Left ventricle myocardium inferior (tissue), 1 donor: Measurements from ENCODE around the gene STXBP2. TPM values are rescaled to one million over a fixed set of nuclear protein-coding genes. Genes with fewer than 3 reads are reported as not detected.

ENCODE experiments used
- DNase-seq: peaks from one replicate; pipeline ENCODE4 v3.0.0-alpha.2; 2020
- H3K27ac ChIP-seq: fragments of 200-600 bp; replicated peaks from 2 replicates; pipeline ENCODE4 v1.8.0; 2021
- H3K27me3 ChIP-seq: fragments of 200-600 bp; 2 replicates; pipeline ENCODE4 v1.8.0; 2021; ENCODE audit warnings: low read depth
- H3K36me3 ChIP-seq: fragments of 200-600 bp; 2 replicates; pipeline ENCODE4 v1.8.0; 2021
- H3K4me1 ChIP-seq: fragments of 200-600 bp; 2 replicates; pipeline ENCODE4 v1.8.0; 2021
- H3K4me3 ChIP-seq: fragments of 200-600 bp; 2 replicates; pipeline ENCODE4 v1.8.0; 2021; ENCODE audit warnings: mild to moderate bottlenecking, moderate library complexity
- H3K9me3 ChIP-seq: fragments of 200-600 bp; replicated peaks from 2 replicates; pipeline ENCODE4 v1.8.0; 2021
- CTCF ChIP-seq: fragments of 200-600 bp; IDR thresholded peaks from 2 replicates; pipeline ENCODE4 v1.8.0; 2021; ENCODE audit warnings: antibody characterized with exemption, mild to moderate bottlenecking, borderline replicate concordance
- intact Hi-C: fragments of 100-400 bp; cut with micrococcal nuclease; formaldehyde crosslinking; loops from one replicate; pipeline ENCODE4 v1.11.0; 2022
- total RNA-seq: library from RNA; stranded (reverse); fragmentation: NEBNext Ultra II Directional; extraction: Animal tissue kit (Norgen Biotek cat#: 25700); gene quantifications from one replicate; pipeline ENCODE4 v1.2.1, GENCODE V29; 2021
- donor health status: DM: no; HTN: yes; CAD: no; lungs with severe emphysema.

Gene STXBP2
- total RNA-seq, 1 donor from 2014 or later: 4.5 TPM

GRCh38 chr19:7603919-7604318 lies 33.0 kb upstream of the STXBP2 start:
- no peak overlapping the region for H3K27ac ChIP-seq
- H3K4me3 ChIP-seq: no peak overlapping the region
- no peak for DNase-seq
- H3K4me1 ChIP-seq: no peaks in the 10 kb centered on the region
- intact Hi-C loops: no loop called here
- no peaks in the 10 kb centered on the region for H3K9me3 ChIP-seq
- H3K27me3 ChIP-seq: peaks cover 62% of the 10 kb centered on the region
- no peaks in the 10 kb centered on the region for H3K36me3 ChIP-seq
- TF ChIP-seq CTCF: no peak

- H3K36me3 ChIP-seq: no peaks in the 10 kb centered on the region
- intact Hi-C loops: no loop called here
- H3K4me1 ChIP-seq: no peaks in the 10 kb centered on the region
- TF ChIP-seq CTCF: no peak
- peaks cover 61% of the 10 kb centered on the region for H3K27me3 ChIP-seq
- H3K9me3 ChIP-seq: no peaks in the 10 kb centered on the region
- no peak overlapping the region for H3K4me3 ChIP-seq
- H3K27ac ChIP-seq: no peak overlapping the region
- DNase-seq: no peak
Observed at GRCh38 chr19:7605490-7606222, 31.3 kb upstream of the STXBP2 start.

- intact Hi-C loops: no loop called here
- Histone ChIP-seq H3K27me3 (peaks cover 56% of the 10 kb centered on the region), H3K9me3 (no peaks in the 10 kb centered on the region)
Observed at GRCh38 chr19:7606289-7606688, 30.6 kb upstream of the STXBP2 start.

GRCh38 chr19:7607212-7607873 lies 29.6 kb upstream of the STXBP2 start:
- intact Hi-C loops: no loop called here

More at GRCh38 chr19:7606289-7606688, 30.6 kb upstream of the STXBP2 start:
- H3K4me1 ChIP-seq: no peaks in the 10 kb centered on the region
- H3K36me3 ChIP-seq: no peaks in the 10 kb centered on the region
- H3K4me3 ChIP-seq: no peak overlapping the region
- DNase-seq: no peak
- no peak overlapping the region for H3K27ac ChIP-seq
- no peak for TF ChIP-seq CTCF

GRCh38 chr19:7607874-7608560 lies 28.9 kb upstream of the STXBP2 start:
- Histone ChIP-seq H3K27ac (no peak overlapping the region), H3K36me3 (no peaks in the 10 kb centered on the region), H3K4me3 (no peak overlapping the region), H3K27me3 (peaks cover 38% of the 10 kb centered on the region), H3K4me1 (no peaks in the 10 kb centered on the region), H3K9me3 (no peaks in the 10 kb centered on the region)
- no peak for TF ChIP-seq CTCF
- intact Hi-C loops: no loop called here
- no peak for DNase-seq

More at GRCh38 chr19:7607212-7607873, 29.6 kb upstream of the STXBP2 start:
- no peaks in the 10 kb centered on the region for H3K36me3 ChIP-seq
- H3K9me3 ChIP-seq: no peaks in the 10 kb centered on the region
- peaks cover 45% of the 10 kb centered on the region for H3K27me3 ChIP-seq
- TF ChIP-seq CTCF: no peak
- H3K4me3 ChIP-seq: no peak overlapping the region
- no peak overlapping the region for H3K27ac ChIP-seq
- no peaks in the 10 kb centered on the region for H3K4me1 ChIP-seq
- DNase-seq: no peak
